T47D (cell line): ENCODE results near the gene E4F1.
"Not testable (repeated sequence)": the region's sequence is repeated elsewhere in the genome, so short reads cannot be mapped to it uniquely, and the experiment has no call there.

ENCODE experiments used
- DNase-seq, 2 experiments: peaks; one replicate each; pipeline versions ENCODE4 v3.0.0 to v3.0.0-alpha.2; 2011 to 2012; ENCODE audit warnings: low read depth in 1 of 2, low spot score in 1 of 2
- JUND ChIP-seq: IDR thresholded peaks from 2 replicates; pipeline ENCODE4 v1.6.1; 2012; ENCODE audit warnings: low read depth
- in situ Hi-C: cut with HindIII; loops from 2 replicates; pipeline ENCODE4 v1.10.0; 2016; ENCODE audit warnings: low sequenced_read_pairs, low pct_unique_long_range_greater_than_20kb

Gene E4F1

GRCh38 chr16:2252806-2253148 lies 29.4 kb downstream of the E4F1 start:
- peak in 1 of 2 experiments; percentile 33 for DNase-seq
- TF ChIP-seq JUND: no peak
- in situ Hi-C loops: no loop called here

GRCh38 chr16:2253293-2253692 lies 29.9 kb downstream of the E4F1 start:
- in situ Hi-C loops: no loop called here
- DNase-seq: no peak
- no peak for TF ChIP-seq JUND

DNA sequence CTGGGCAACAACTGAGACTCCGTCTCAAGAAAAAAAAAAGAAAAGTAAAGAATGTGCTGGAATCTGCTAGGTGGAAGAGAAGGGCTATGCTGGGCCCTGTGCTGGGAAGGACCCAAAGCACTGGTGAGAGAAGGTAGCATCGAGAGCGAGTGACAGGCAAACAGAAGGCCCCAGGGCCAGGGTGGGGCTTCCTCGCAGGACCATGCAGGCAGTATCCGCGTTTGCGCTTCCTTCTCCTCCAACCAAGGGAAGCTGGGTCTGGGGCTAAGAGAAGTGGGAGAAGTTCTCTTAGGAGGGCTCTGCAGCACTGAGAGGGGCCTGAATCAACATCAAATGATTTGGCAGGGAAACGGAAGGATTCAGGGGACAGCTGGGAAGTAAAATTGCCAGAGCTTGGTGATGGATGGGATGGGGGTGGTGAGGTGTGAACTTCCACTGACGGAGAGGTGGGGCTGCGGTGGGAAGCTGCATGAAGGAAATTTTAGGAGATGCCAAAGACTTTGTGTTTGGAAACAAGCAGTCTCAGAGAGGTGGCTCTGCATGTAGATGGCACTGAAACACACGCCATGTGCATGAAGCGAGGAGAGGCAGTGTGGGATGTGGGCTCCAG lies 33.2 kb downstream of the E4F1 start:
- no peak for DNase-seq
- in situ Hi-C loops: no loop called here
- no peak for TF ChIP-seq JUND

DNA sequence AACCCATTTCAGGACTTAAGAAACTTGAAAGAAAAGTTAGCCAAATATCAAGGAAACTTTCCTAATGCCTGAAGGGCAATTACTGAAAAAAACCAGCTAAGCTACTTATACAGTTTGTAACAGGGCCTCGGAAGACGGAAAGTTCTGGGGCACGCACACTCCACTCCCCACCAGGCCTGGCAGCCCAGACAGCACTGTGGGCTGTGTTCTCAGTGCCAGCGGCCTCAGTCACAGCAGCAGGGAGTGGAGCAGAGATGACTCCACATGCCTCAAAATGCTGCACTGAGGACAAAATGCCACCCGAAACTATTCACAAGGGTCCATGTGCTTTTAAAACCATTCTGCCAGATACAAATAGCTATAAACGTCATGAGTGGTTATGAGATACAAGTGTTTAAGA lies 34.3 kb downstream of the E4F1 start:
- no peak for TF ChIP-seq JUND
- DNase-seq: no peak
- in situ Hi-C loops: no loop called here

DNA sequence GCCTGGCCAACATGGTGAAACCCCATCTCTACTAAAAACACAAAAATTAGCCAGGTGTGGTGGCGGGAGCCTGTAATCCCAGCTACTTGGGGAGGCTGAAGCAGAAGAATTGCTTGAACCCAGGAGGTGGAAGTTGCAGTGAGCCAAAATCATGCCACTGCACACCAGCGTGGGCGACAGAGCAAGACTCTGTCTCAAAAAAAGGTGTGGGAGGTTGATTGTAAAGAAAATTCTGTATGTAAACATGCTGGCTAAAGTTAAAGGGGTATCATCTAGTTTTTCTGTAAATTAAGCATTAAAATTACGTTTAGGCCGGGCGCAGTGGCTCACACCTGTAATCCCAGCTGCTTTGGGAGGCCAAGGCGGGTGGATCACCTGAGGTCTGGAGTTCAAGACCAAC lies 35.1 kb downstream of the E4F1 start:
- in situ Hi-C loops, DNase-seq: not testable (repeated sequence)

- no peak for DNase-seq
- in situ Hi-C loops: no loop called here
- TF ChIP-seq JUND: no peak
These were observed 36.9 kb downstream of the E4F1 start for GRCh38 chr16:2260250-2260649.

GRCh38 chr16:2263026-2263425 lies 39.6 kb downstream of the E4F1 start:
- in situ Hi-C loops, DNase-seq: not testable (repeated sequence)

GRCh38 chr16:2266887-2267286 lies 43.5 kb downstream of the E4F1 start:
- DNase-seq, in situ Hi-C loops: not testable (repeated sequence)

DNA sequence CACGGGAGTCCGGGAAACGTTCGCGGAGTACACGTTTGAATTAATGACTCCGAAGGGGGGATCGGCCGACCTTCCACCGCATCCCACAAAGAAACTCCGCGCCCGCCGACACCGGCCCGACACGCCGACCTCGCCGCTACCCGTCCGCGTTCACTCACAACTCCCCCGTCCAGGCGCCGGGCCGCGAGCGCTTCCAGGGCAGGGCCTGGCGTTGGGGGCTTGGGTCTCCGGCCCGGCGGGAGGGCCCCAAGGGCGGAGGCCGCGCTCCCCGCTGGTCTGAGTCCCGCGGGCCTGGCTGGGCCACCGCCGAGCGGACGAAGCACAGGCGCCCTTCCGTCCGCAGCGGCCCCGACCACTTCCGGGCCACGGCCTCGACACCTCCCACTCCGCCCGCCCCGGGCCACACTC lies 44.1 kb downstream of the E4F1 start:
- in situ Hi-C loops, DNase-seq: not testable (repeated sequence)

GRCh38 chr16:2267913-2268666 lies 44.7 kb downstream of the E4F1 start, which contains the start of gene RNPS1:
RNPS1 (minus strand) TSS chr16:2268126; CDS start chr16:2264643, 3,483 bp downstream.
- in situ Hi-C loops: no loop called here
- TF ChIP-seq JUND: no peak
- peak; percentile 97 to 98 for DNase-seq

DNA sequence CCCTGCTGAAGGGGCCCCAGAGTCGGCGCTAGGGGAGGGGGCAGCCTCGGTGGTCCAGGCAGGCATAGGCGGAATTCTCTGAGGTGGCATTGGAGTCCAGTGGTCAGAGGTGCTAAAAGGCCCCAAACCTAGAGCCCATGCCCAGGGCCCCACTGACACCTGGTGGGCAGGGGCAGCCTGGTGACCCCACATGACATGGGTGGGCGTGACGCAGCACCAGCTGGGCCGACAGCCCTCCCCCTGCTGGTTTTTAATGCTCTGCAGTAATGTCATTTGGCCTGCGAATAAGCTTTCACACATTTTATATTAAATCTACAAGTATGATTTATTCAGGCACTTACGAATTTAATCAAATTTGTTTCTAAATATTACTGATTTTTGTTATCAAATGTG lies 46.7 kb downstream of the E4F1 start:
- in situ Hi-C loops: no loop called here
- DNase-seq: no peak
- no peak for TF ChIP-seq JUND

- DNase-seq: no peak
- no peak for TF ChIP-seq JUND
- in situ Hi-C loops: no loop called here
These were observed 47.4 kb downstream of the E4F1 start for GRCh38 chr16:2270588-2271470.

DNA sequence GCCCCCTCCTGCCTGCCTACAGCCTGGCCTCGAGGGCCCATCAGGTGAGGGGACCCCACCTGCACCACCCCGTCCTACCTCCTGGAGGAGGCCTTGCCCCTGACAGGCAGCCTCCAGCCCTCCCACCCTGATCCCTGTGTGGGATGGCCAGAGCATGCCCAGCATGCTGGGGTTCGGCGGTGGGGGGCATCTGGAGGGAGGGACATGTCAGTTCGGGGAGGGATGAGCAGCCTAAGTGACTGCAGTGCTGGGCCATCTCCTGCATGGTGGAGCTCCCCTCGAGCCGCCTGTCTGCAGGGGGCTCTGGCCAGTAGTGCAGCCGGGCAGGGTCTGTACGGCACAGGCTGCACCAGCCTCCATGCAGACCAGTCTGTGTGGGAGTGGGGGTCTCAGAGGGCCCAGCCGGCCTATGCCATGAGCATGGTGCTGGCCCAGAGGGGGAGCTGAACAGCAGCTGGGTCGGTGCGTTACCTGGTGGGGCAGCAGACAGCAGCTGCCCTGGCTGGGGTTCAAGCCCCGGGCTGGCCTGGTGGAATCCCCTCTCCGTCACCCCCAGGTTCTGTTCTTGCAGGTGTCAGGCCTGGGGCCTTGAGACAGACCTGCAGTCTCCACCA lies 48.6 kb downstream of the E4F1 start:
- in situ Hi-C loops: no loop called here
- no peak for TF ChIP-seq JUND
- DNase-seq: no peak
